ENCODE data around the gene ZNF211. TPM values are rescaled to one million over a fixed set of nuclear protein-coding genes. Genes with fewer than 3 reads are reported as not detected.

The ZNF211 gene
- total RNA-seq, 2 experiments from 2014 or later, result 7.7 to 8.8 TPM

- DNase-seq (no peak), ATAC-seq (no peak)
- Mint-ChIP-seq H3K36me3 (ENCODE audit: low read depth) (peaks cover 85% of the 10 kb centered on the region), H3K4me1 (ENCODE audit: low read depth) (peaks cover 3% of the 10 kb centered on the region), H3K27me3 (no peaks in the 10 kb centered on the region), H3K4me3 (no peak overlapping the region), H3K27ac (no peak overlapping the region), H3K9me3 (peaks cover 65% of the 10 kb centered on the region)
- no peak for TF ChIP-seq CTCF (IDR thresholded peaks at IDR 0.05)
- intact Hi-C loops (cut with micrococcal nuclease), result no loop called here
- ChIA-PET POLR2A (interaction anchor here (2.2 kb wide), 1 partner anchor 106 kb away, joined by 7 read pairs; the partner anchor contains the start of gene ZIK1), CTCF (no interaction called here)
Observed at GRCh38 chr19:57689750-57690149, 56.8 kb downstream of the ZNF211 start.

Other genes starting within 250 kb of the ZNF211 start
- gene ZNF548, start 243.3 kb upstream of the ZNF211 start, total RNA-seq, result 10 to 100 TPM; 23.9 to 24.6 TPM
- gene ZNF17, start 222.0 kb upstream of the ZNF211 start, total RNA-seq, result 1 to 10 TPM; 5.7 to 8.8 TPM
- 10 to 100 TPM; 19.5 to 20.0 TPM for gene ZNF749, start 197.8 kb upstream of the ZNF211 start, total RNA-seq
- gene VN1R1, start 176.0 kb upstream of the ZNF211 start, total RNA-seq, result under 1 TPM in 1 of 2 experiments, not detected in 1; 0.18 TPM
- 1 to 10 TPM; 5.0 to 5.6 TPM for gene ZNF772, start 155.6 kb upstream of the ZNF211 start, total RNA-seq
- gene ZNF419, start 145.4 kb upstream of the ZNF211 start, total RNA-seq, result 1 to 10 TPM; 5.1 to 6.1 TPM
- gene ZNF773, start 133.2 kb upstream of the ZNF211 start, total RNA-seq, result 1 to 10 TPM; 5.7 to 7.1 TPM
- gene ZNF549, start 105.8 kb upstream of the ZNF211 start, total RNA-seq, result 1 to 10 TPM; 3.5 to 4.0 TPM
- gene ZNF550, start 73.3 kb upstream of the ZNF211 start, total RNA-seq, result 10 to 100 TPM; 10.3 to 13.5 TPM
- gene ZNF416, start 54.3 kb upstream of the ZNF211 start, total RNA-seq, result 1 to 10 TPM; 2.5 to 3.2 TPM
- gene ZIK1, start 49.0 kb upstream of the ZNF211 start, total RNA-seq, result 1 to 10 TPM; 6.1 to 6.5 TPM
- gene ZNF530, start 33.3 kb upstream of the ZNF211 start, total RNA-seq, result 1 to 10 TPM; 6.8 to 7.4 TPM
- 10 to 100 TPM; 10.4 to 13.0 TPM for gene ZNF134, start 18.9 kb upstream of the ZNF211 start, total RNA-seq
- not detected for gene ZSCAN4, start 35.8 kb downstream of the ZNF211 start, total RNA-seq
- gene ZNF551, start 48.8 kb downstream of the ZNF211 start, total RNA-seq, result 1 to 10 TPM; 8.3 to 8.4 TPM
- 1 to 10 TPM; 3.6 to 3.8 TPM for gene ZNF154, start 76.0 kb downstream of the ZNF211 start, total RNA-seq
- gene ZNF671, start 94.5 kb downstream of the ZNF211 start, total RNA-seq, result 10 to 100 TPM in 1 of 2 experiments, 1 to 10 TPM in 1; 7.1 to 10.5 TPM
- 10 to 100 TPM in 1 of 2 experiments, 1 to 10 TPM in 1; 9.8 to 11.0 TPM for gene ZNF776, start 113.6 kb downstream of the ZNF211 start, total RNA-seq
- 10 to 100 TPM; 16.7 to 21.8 TPM for gene ZNF586, start 136.5 kb downstream of the ZNF211 start, total RNA-seq
- 1 to 10 TPM; 6.5 to 6.7 TPM for gene ZNF552, start 181.7 kb downstream of the ZNF211 start, total RNA-seq
- 10 to 100 TPM; 19.8 to 20.2 TPM for gene ZNF587B, start 197.1 kb downstream of the ZNF211 start, total RNA-seq
- gene ZNF587, start 216.7 kb downstream of the ZNF211 start, total RNA-seq, result 10 to 100 TPM; 23.6 to 24.1 TPM